GM19452 (cell line): ENCODE measurements around the gene FAM193A.
"Not testable (repeated sequence)": the region's sequence is repeated elsewhere in the genome, so short reads cannot be mapped to it uniquely, and the experiment has no call there.

Source experiments
- ATAC-seq: cut with Tn5 transposase; IDR thresholded peaks from one replicate; pipeline ENCODE4 v1.9.1; 2021; ENCODE audit not compliant: unreplicated experiment

The FAM193A gene

DNA sequence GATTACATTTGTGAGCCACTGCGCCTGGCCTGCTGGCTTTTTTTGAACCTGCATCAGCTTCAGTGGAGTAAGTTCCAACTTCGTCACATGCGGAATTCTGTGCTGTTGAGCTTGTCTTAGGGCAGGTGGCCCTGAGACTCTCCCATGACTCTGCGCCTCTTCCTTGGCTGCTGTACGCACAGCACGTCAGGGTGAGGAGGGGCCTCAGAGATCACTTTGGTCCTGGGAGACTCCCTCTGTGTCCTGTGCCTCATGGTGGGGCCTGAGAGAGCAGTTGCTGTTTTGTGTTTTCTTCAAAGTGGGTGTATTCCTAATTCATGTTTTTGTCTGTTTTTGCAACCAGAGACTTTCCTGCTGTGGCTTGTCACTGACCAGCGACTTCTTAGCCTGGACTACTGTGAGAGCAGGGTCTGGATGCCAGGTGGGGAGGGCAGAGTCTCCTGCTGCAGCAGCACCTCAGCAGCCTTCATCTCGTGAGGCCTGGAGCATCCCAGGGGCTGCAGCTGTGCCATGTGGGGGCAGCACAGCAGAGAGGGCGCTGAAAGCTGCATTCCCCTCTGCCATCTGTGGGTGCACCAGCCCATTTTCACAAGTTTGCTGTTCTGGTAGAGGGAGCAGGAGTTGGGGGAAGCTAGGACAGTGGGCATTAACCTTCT, 111.8 kb downstream of the FAM193A start:
- no peak for ATAC-seq

DNA sequence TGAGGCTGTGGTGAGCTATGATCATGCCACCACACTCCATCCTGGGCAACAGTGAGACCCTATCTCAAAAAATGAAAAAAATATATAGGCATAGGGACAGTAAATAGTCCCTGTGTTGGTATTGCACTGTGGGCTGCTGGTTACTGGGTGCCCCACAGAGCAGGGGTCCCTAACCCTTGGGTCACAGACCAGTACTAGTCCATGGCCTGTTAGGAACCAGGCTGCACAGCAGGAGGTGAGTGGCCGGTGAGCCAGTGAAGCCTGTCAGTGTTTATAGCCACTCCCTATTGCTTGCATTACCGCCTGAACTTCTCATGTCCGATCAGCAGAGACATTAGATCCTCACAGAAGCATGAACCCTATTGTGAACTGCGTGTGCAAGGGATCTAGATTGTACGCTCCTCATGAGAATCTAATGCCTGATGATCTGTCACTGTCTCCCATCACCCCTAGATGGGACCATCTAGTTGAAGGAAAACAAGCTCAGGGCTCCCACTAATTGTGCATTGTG, 113.2 kb downstream of the FAM193A start:
- ATAC-seq, result no peak

DNA sequence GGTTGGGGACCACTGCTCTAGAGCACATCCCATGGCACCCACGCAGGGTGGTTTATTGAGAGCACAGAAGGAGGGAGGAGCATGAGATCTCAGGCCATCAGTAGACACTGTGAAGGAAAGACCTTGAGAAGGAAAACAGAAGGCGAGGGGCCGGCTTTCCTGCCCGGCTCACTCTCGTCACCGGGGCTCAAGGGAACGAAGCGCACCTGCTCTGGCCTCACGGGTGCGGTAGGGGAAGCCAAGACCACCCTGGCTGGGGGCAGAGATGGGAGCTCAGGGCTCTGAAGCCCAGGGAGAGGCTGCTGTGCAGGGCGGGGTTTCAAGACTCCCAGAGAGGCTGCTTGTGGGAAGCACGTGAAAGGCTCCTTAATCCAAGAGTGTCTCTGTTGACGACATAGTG, 113.8 kb downstream of the FAM193A start:
- ATAC-seq, result no peak

DNA sequence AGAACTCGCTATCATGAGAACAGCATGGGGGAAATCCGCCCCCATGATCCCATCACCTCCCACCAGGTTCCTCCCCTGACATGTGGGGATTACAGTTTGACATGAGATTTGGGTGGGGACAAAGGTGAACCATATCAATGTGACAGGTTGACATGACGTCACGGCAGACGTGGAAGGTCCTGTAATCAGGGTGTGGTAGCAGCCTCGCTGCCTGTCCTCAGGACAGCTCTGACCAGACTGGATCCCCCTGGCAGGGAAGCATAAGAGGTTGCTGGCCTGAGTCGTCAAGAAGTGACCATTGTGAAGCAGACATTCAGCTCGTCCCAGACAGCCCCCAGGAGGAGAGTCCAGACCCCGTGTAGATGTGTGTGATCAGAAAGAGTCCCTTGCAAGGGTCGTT, 115.1 kb downstream of the FAM193A start:
- ATAC-seq, result no peak

DNA sequence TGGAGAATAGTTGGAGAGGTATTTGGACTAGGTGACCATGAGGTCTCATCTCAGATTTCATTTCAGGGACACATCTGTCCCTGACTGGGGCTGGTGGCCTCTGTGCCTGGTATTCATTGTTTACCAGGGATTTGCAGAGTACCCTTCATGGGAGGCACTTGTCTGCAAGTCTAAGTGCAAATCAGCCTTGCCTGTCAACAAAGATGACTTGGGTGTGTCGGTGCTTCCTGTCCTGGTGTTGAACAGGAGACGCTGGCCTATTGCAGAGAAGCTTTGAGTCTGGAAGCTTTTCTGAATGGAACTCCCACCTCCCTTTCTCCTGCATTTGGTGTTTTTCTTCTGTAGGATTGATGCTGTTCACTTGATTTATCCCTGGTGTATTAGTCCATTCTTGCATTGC, 115.6 kb downstream of the FAM193A start:
- no peak for ATAC-seq

DNA sequence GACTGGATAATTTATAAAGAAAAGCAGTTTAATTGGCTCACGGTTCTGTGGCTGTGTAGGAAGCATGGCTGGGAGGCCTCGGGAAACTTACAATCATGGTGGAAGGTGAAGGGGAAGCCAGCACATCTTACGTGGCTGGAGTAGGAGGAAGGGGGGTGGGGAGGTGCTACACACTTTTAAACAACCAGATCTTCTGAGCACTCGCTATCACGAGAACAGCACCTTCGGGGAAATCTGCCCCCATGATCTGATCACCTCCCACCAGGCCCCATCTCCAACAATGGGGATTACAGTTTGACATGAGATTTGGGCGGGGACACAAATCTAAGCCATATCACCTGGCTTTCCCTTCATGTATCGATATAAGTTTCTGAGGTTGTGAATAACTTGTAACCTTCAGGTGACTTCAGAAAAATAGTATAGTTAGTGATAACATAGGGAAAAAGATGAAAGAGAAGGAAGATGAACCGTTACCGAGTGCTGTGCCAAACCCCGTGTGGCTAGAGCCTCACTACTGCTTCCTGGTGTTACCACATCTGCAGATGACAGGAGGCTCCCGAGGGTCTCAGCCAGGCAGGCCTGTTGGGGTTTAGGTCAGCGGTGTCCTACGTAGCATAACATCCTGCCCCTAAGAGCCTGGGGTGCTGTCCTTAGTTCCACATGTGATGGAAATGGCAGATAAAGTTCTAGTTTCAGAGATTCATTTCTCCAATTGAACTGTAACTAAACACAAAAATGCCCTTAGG, 116.1 kb downstream of the FAM193A start:
- no peak for ATAC-seq

DNA sequence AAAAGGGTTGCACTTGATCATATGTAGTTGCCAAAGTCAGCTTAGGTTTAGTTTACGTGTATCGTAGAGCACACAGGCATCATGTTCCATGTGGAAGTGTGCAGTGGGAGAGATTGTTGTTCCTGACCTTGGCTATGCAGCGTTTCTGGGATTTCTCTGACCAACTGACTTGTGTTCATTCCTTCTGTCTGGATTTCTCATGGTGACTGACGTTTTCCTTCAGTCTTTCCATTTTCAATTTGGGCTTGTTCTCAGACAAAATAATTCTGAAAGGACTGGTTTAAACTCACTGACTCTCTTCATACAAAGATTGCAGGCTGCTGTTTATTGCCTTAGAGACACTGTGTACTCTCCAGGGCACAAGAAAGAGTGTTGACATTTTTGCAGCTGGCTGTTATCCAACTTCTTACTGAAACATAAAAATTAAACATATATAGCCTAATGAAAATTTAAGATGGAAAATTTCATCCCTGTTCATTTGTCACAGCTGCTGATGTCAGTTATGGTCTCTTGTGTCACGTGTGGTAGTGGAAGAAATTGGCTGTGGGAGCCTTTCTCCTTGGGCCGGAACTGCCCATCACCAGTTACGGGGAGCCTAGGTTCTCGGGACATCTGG, 124.3 kb downstream of the FAM193A start:
- no peak for ATAC-seq

DNA sequence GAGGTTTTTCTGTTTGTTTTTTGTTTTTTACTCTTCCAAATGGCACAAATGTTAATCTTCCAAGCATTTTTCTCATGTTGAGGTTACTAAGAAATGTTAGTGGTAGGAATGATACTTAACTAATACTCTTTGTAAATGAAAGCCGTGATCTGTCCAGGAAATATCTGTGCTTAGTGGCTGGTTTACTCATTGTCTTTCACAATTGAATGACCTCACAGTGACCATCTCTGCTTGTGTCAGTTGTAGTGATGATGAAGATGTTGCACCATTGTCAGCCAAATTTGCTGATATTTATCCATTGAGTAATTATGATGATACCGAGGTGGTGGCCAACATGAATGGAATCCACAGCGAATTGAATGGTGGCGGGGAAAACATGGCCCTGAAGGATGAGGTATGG, 126.2 kb downstream of the FAM193A start:
- no peak for ATAC-seq

DNA sequence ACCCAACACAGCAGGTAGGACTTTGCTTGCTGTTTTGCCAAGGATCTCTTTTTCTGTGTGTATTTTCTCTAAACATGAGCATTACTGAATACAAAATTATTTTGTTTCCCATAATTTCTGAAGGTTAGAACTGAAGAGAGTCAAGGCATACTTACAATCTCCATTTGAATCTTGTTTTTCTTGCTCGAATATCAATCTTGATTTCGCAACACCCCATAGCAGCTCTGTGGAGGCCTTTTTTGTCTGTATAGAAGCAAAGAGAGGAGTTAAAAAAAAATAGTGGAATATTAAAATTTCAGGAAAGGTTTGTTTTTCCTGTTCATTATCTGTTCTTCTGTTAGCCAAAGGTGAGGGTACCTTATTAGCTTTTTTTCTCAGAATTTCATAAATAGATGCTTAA, 126.8 kb downstream of the FAM193A start:
- no peak for ATAC-seq

DNA sequence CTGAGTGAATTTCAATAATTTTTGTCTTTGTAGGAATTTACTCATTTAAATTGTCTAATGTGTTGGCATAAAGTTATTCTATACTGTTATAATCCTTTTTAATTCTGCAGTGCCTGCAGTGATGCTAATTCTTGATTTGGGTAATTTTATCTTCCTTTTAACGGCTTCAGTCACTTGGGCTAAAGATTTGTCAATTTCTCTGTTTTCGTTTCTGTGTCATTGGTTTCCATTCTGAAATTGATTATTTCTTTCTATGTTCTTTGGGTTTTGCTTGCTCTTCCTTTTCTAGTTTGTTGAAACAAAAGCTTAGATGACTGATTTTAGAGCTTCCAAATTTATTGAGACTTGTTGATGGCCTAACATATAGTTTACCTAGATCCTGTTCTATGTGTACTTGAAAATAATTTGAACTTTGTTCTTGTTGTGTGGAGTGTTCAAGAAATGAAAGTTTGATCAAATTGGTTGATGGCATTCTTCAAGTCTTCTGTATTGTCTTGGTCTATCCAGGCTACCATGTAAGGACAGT, 130.3 kb downstream of the FAM193A start:
- no peak for ATAC-seq

DNA sequence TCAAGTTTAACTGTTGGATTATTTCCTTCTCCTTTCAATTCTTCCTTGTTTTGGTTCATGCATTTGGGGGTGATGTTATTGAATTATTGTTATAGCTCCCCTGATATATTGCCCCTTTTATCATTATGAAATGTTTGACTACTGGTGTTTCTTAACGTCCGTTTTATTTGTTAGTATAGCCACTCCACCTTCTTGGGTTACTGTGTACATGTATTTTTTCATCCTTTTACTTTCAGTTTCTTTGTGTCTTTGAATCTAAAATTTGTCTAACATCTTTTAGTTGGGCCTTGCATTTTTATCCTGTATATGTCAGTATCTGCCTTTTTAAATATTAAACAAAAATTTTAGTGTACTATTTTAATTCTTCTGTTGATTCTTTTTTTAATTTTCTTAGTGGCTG, 131.0 kb downstream of the FAM193A start:
- ATAC-seq, result no peak

DNA sequence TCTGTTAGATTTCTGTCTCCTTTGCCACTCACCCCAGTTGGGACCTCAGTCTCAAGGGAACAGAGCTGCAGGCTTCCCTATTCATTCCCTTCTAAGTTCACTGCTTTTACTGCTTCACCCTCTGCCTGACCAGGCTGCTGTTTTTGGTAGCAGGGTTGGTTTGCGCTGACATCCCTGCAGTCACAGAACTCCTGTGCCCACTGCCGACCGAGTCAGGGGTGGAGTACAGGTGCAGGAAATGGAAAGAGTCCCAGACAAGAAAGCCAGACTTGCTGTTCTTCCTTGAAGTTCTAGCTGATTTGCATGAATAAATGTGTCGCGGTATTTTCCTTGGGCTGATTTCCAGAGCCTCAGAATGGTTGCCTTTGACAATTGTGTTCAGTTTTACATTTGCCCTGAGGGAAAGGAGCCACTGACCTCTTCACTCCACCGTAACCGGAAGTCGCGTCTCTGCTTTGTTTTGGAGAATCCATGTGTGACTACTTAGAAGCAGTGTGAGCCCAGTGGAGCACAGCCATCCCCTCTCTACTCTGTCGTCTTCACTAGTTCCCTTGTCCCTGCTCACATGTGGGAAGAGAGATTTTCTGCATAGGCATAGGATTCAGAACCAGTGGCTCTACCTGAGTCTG, 134.9 kb downstream of the FAM193A start:
- ATAC-seq, result no peak

DNA sequence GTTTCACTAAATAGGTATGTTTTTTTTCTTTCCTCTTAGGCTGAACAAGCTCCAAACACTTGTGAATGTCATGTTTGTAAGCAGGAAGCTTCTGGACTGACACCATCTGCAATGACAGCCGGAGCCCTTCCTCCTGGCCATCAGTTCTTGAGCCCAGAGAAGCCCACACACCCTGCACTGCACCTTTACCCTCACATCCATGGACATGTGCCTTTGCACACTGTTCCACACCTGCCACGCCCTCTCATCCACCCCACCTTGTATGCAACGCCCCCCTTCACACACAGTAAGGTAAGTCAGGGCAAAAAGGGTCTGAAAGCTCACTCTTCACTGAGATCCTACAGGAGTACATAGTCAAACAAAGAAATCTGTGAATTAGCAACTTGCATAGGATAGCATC, 135.6 kb downstream of the FAM193A start:
- no peak for ATAC-seq

DNA sequence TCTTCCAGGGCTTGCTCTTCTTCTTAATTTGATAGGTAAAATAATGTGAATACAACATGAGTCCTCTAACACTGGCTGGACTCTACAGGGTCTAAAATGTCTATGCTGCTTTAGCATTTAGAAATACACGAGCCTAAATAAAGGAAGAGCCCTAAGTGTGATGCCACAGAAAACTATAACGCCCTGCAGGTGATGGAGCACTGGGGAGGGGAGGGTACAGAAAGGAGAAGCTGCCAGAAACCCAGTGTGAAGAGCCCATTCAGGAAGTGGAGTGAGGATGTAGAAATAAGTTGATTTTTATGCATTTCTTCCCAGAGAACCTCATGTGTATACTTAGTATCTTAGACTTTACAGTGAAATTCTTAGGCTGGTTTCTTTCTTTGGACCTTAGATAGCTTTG, 136.3 kb downstream of the FAM193A start:
- ATAC-seq, result no peak

DNA sequence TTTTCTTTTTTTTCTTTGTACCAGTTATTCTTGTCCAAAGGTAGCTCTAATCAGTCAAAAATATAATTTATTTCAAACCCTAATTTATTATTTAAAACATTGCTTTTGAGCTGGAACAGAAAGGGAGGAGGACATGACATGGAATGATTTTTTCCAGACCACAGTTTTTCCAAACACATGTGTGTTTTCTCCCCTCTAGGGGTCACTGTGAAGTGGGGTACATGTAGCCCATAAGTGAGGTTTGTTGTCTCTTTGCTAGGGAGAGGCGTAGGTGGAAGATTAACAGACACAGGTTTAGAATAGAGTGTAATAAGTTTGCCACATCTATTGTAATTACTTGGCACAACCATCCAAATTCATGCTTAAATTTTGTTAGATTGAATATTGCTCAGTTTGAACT, 136.7 kb downstream of the FAM193A start:
- no peak for ATAC-seq

DNA sequence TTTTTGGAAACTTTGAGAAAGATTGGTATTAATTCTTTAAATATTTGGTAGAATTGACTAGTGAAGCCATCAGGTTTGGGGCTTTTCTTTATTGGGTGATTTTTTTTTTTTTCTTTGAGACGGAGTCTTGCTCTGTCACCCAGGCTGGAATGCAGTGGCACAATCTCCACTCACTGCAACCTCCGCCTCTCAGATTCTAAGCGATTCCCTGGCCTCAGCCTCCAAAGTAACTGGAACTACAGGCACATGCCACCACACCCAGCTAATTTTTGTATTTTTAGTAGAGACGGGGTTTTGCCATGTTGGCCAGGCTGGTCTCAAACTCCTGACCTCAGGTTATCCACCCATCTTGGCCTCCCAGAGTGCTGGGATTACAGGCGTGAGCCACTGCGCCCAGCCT, 143.3 kb downstream of the FAM193A start:
- not testable (repeated sequence) for ATAC-seq

DNA sequence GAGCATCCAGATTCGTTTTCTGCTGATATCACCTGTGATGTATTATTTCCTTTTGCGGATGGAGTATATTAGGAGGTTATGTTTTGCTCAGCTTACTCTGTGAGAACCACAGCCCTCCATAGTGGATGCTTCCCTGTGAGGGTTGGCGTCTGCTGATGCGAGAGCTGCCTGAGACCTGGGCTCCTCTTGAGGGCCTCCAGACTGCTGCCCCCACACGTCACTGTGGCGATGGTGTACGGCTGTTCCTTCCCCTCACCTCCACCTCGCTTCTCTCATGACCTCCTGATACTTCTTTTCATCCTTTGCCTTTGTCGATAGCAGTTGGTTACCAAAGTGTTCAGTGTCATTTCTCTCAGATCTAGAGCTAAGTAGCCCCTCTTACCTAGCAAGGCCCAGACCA, 148.0 kb downstream of the FAM193A start:
- no peak for ATAC-seq

DNA sequence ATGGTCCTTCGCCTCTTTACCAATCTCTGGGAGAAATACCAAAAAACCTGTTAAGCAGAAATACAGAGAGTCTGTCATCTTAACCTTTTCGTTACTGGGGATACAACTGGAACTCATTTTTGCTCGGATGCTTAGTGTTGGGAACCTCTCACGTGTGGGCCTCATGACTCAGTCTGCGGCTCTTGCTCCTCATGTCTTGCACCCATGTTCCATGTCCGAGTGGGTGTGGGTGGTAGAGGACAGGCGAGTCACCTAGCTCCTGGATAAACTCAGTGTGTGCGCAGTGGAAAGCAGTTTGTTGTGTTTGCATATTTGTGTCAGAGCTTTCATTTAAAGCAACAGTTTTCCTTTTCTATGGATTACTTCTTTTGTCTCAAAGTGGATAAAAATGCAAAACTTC, 149.1 kb downstream of the FAM193A start:
- ATAC-seq, result no peak

DNA sequence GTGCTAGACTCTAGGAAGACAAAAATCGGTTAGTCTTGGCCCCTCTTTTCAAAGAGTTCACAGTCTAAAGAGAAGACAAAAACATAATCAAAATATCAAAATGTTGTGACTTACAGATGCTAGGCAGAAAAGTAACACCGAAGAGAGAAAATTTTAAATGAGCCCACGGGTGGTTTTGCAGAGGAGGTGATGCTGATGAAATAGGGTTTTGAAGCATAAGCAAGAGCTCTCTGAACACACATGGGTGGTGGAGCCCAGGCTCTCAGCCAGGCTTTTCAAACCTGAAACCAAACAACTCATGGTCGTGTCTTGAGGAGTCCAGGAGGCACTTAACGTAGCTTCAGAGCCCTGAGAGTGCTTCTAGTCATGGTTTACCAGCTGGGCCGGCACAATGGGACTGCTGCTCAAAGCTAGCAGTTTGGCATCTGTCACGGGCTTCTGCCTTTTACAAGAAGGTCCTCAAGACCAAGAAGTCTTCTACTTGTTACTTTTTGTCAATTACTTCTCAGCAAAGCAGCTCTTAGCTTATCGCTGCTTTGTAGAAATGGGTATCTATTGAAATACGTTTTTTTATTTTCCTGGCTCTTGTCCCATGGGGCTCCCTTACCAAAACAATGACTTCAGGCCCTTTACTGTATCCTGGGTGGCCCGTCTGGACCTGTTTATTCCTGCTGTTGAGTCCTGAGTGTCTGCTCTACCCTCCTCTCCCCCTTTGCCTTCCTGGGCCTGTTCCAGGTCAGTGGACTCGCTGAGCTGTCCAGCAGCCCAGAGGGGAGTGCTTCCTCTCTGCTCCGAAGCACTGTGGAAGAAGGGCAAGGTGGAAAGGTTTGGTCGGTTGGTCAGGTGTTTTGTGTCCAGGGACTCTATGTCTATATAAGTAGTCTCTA, 150.2 kb downstream of the FAM193A start:
- ATAC-seq, result no peak

DNA sequence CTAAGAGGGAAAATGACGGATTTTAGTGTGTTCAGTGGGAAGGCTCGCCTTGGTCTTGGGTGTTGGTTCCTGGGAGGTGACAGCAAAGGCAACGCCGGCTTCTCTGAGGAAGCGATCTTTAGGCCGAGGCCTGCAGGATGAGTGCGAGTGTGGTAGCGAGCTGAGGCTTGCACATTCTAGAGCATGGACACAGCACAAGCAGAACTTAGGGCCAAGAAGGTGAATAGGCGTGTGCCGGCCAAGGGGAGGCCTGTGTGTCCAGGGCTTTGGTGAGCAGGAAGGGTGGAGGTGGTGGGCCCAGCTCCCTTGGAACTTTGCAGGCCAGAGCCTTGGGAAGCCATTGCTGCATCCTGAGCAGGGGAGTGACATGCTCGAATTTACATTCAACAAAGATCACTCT, 151.8 kb downstream of the FAM193A start:
- ATAC-seq, result no peak

DNA sequence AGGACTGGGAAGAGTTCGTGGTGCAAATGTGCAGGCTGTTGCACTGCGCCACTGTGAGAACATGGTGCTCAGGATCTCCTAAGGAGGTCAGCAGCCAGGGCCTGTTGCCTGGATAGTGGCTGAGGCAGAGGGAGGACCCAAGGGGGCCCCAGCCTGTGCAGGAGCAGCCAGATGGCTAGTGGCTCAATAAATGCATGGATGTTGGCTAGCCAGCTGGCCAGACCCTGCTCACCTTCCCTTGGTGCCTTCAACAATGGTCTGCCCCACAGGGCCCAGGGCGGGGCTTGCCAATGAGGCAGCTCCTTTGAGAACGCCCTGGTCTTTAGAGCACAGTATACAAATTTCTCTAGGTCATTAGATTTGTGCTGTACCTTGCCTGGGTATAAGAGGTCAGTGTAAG, 152.2 kb downstream of the FAM193A start:
- no peak for ATAC-seq
